Measurements from ENCODE around the gene SOX4.

- TF ChIP-seq CTCF (IDR thresholded peaks at IDR 0.05): no peak
- peak in 1 of 2 donors; percentile 7 for TF ChIP-seq POLR2AphosphoS5 (IDR thresholded peaks at IDR 0.05)
- TF ChIP-seq POLR2A (IDR thresholded peaks at IDR 0.05): no peak
- TF ChIP-seq EP300 (IDR thresholded peaks at IDR 0.05): no peak
These were observed 5.5 kb upstream of the SOX4 start for GRCh38 chr6:21587961-21588480.

All from upper lobe of left lung (tissue), 4 donors.